SK-N-MC (cell line): ENCODE measurements around the gene ITIH4.

Source experiments
- EZH2 ChIP-seq: fragments of 200-600 bp; sonication (generic); IDR thresholded peaks from one replicate; pipeline ENCODE4 v1.6.1; 2017; ENCODE audit warnings: antibody characterized with exemption
- FOXP2 ChIP-seq: optimal IDR thresholded peaks from 2 replicates; pipeline ENCODE3; 2011; ENCODE audit warnings: mild to moderate bottlenecking, moderate library complexity; ENCODE audit not compliant: insufficient read depth; ENCODE audit errors: extremely low read length, control extremely low read depth
- POLR2AphosphoS5 ChIP-seq: IDR thresholded peaks from 2 replicates; pipeline ENCODE4 v1.6.1; 2012; ENCODE audit warnings: mild to moderate bottlenecking, low read depth, low read length, borderline replicate concordance

DNA sequence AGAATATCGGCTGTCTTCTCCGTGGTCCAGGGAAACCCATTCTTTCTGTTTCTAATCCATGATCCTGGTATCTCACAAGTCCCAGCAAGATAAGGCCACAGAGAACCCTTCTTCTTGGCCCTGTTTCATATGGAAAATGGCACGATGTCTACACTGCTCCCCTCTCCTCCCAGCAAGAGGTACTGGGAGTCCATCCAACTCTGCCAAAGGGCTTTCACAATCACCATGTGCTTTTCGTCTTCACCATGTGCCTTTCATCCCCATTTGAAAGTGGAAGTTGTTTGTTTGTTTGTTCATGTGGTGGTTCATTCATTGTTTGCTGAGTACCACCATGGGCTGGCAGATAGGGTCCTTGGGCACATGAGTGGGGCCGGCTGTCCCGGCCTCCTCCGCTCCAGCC is 30.4 kb downstream of the ITIH4 start:
- TF ChIP-seq POLR2AphosphoS5 (no peak), EZH2 (no peak), FOXP2 (no peak)
